Hepatocyte (in vitro differentiated cells): ENCODE measurements around the gene VPS4B. TPM values are rescaled to one million over a fixed set of nuclear protein-coding genes. Genes with fewer than 3 reads are reported as not detected.

ENCODE experiments used
- DNase-seq: peaks from one replicate; pipeline ENCODE4 v3.0.0-alpha.2; 2016; ENCODE audit warnings: low spot score
- H2AFZ ChIP-seq: fragments of 200-600 bp; sonication (generic); 2 replicates; pipeline ENCODE4 v1.6.0; 2016; ENCODE audit warnings: antibody characterized with exemption, mild to moderate bottlenecking
- H3K27ac ChIP-seq: fragments of 200-600 bp; sonication (generic); 2 replicates; pipeline ENCODE4 v1.5.1; 2016; ENCODE audit warnings: mild to moderate bottlenecking
- H3K27me3 ChIP-seq: fragments of 200-600 bp; sonication (generic); 2 replicates; pipeline ENCODE4 v1.6.1; 2016
- H3K36me3 ChIP-seq: fragments of 200-600 bp; sonication (generic); replicated peaks from 2 replicates; pipeline ENCODE4 v1.5.1; 2016; ENCODE audit warnings: low read depth; ENCODE audit not compliant: insufficient read depth
- H3K4me1 ChIP-seq: fragments of 200-600 bp; sonication (generic); 2 replicates; pipeline ENCODE4 v1.5.1; 2016; ENCODE audit warnings: mild to moderate bottlenecking, moderate library complexity; ENCODE audit not compliant: insufficient read depth
- H3K4me2 ChIP-seq: fragments of 200-600 bp; sonication (generic); 2 replicates; pipeline ENCODE4 v1.6.0; 2016
- H3K4me3 ChIP-seq: fragments of 200-600 bp; sonication (generic); 2 replicates; pipeline ENCODE4 v1.5.1; 2016; ENCODE audit warnings: mild to moderate bottlenecking
- H3K79me2 ChIP-seq: fragments of 200-600 bp; sonication (generic); 2 replicates; pipeline ENCODE4 v1.6.0; 2017; ENCODE audit warnings: mild to moderate bottlenecking
- H3K9me2 ChIP-seq: fragments of 200-600 bp; sonication (generic); replicated peaks from 2 replicates; pipeline ENCODE4 v1.6.0; 2017; ENCODE audit warnings: mild to moderate bottlenecking; ENCODE audit not compliant: insufficient read depth
- H3K9me3 ChIP-seq: fragments of 200-600 bp; sonication (generic); 2 replicates; pipeline ENCODE4 v1.5.1; 2016; ENCODE audit warnings: low read depth, mild to moderate bottlenecking
- H4K20me1 ChIP-seq: fragments of 200-600 bp; sonication (generic); 2 replicates; pipeline ENCODE4 v1.6.0; 2016; ENCODE audit warnings: mild to moderate bottlenecking; ENCODE audit not compliant: insufficient read depth, poor library complexity, severe bottlenecking
- CTCF ChIP-seq: fragments of 200-600 bp; sonication (generic); IDR thresholded peaks from 2 replicates; pipeline ENCODE4 v1.5.1; 2016; ENCODE audit warnings: antibody characterized with exemption, mild to moderate bottlenecking; ENCODE audit not compliant: poor library complexity
- EZH2 ChIP-seq: fragments of 200-600 bp; sonication (generic); IDR thresholded peaks from 2 replicates; pipeline ENCODE4 v1.6.1; 2016; ENCODE audit warnings: antibody characterized with exemption, mild to moderate bottlenecking, borderline replicate concordance
- EZH2phosphoT487 ChIP-seq: fragments of 200-600 bp; sonication (generic); IDR thresholded peaks from one replicate; pipeline ENCODE4 v1.6.1; 2018; ENCODE audit warnings: antibody characterized with exemption, mild to moderate bottlenecking, low read depth, moderate library complexity; ENCODE audit not compliant: unreplicated experiment, severe bottlenecking
- WGBS: methylation state at CpG from one replicate; pipeline ENCODE4 v1.1.6; 2016; ENCODE audit warnings: low lambda C conversion rate; ENCODE audit errors: missing lambda C conversion rate; 5-methylcytosine and 5-hydroxymethylcytosine counted together
- polyA plus RNA-seq: library from polyadenylated mRNA; unstranded; fragments of >200 nt; fragmentation: Nextera tagmentation; extraction: Ambion mirVana; gene quantifications from 2 replicates; pipeline ENCODE4 v1.2.1, GENCODE V29; 2016
- total RNA-seq: library from RNA; depleted of rRNA; stranded (reverse); fragments of >200 nt; gene quantifications from 2 replicates; pipeline ENCODE4 v1.2.3, GENCODE V29; 2014

Gene VPS4B
- total and polyA plus RNA-seq, 2 experiments from 2014 or later: 35.0 to 49.2 TPM

- H3K27ac ChIP-seq: no peak overlapping the region
- H3K9me2 ChIP-seq: no peaks in the 10 kb centered on the region
- H4K20me1 ChIP-seq: no peaks in the 10 kb centered on the region
- H3K4me1 ChIP-seq: no peaks in the 10 kb centered on the region
- no peak overlapping the region for H3K4me2 ChIP-seq
- TF ChIP-seq EZH2phosphoT487: no peak
- H3K4me3 ChIP-seq: no peak overlapping the region
- H3K9me3 ChIP-seq: no peaks in the 10 kb centered on the region
- 93% methylated on average over 2 of the region's 2 CpGs for WGBS
- H3K79me2 ChIP-seq: no peaks in the 10 kb centered on the region
- no peaks in the 10 kb centered on the region for H3K27me3 ChIP-seq
- DNase-seq: no peak
- H2AFZ ChIP-seq: no peak overlapping the region
- H3K36me3 ChIP-seq: no peaks in the 10 kb centered on the region
These were observed 44.8 kb downstream of the VPS4B start for GRCh38 chr18:63377275-63377980.

GRCh38 chr18:63376538-63376937, 45.7 kb downstream of the VPS4B start:
- H3K27ac ChIP-seq: no peak overlapping the region
- no peaks in the 10 kb centered on the region for H3K9me2 ChIP-seq
- DNase-seq: no peak
- H3K36me3 ChIP-seq: no peaks in the 10 kb centered on the region
- no peaks in the 10 kb centered on the region for H3K4me1 ChIP-seq
- H3K9me3 ChIP-seq: no peaks in the 10 kb centered on the region
- H3K4me3 ChIP-seq: no peak overlapping the region
- no peaks in the 10 kb centered on the region for H3K79me2 ChIP-seq
- H4K20me1 ChIP-seq: no peaks in the 10 kb centered on the region
- 81% methylated on average over 2 of the region's 2 CpGs for WGBS
- TF ChIP-seq CTCF: no peak
- TF ChIP-seq EZH2: no peak
- TF ChIP-seq EZH2phosphoT487: no peak
- no peak overlapping the region for H3K4me2 ChIP-seq
- H3K27me3 ChIP-seq: no peaks in the 10 kb centered on the region
- no peak overlapping the region for H2AFZ ChIP-seq

GRCh38 chr18:63374540-63374939, 47.7 kb downstream of the VPS4B start:
- no peaks in the 10 kb centered on the region for H3K9me2 ChIP-seq
- H3K27me3 ChIP-seq: no peaks in the 10 kb centered on the region
- H3K36me3 ChIP-seq: no peaks in the 10 kb centered on the region
- no peaks in the 10 kb centered on the region for H3K9me3 ChIP-seq
- H3K79me2 ChIP-seq: no peaks in the 10 kb centered on the region
- H3K4me1 ChIP-seq: no peaks in the 10 kb centered on the region
- no peak overlapping the region for H3K27ac ChIP-seq
- H2AFZ ChIP-seq: no peak overlapping the region
- H3K4me3 ChIP-seq: no peak overlapping the region
- TF ChIP-seq EZH2phosphoT487 (no peak), EZH2 (no peak), CTCF (no peak)
- WGBS: 93% methylated on average over 1 of the region's 1 CpG
- H4K20me1 ChIP-seq: no peaks in the 10 kb centered on the region
- no peak for DNase-seq
- H3K4me2 ChIP-seq: no peak overlapping the region

GRCh38 chr18:63373161-63373560, 49.1 kb downstream of the VPS4B start:
- Histone ChIP-seq H3K36me3 (no peaks in the 10 kb centered on the region), H3K27ac (no peak overlapping the region), H3K27me3 (no peaks in the 10 kb centered on the region), H3K4me1 (no peaks in the 10 kb centered on the region), H3K79me2 (no peaks in the 10 kb centered on the region), H3K9me2 (no peaks in the 10 kb centered on the region), H3K9me3 (no peaks in the 10 kb centered on the region), H4K20me1 (no peaks in the 10 kb centered on the region), H3K4me2 (no peak overlapping the region), H2AFZ (no peak overlapping the region), H3K4me3 (no peak overlapping the region)
- no peak for TF ChIP-seq EZH2
- TF ChIP-seq EZH2phosphoT487: no peak
- TF ChIP-seq CTCF: no peak
- 88% methylated on average over 1 of the region's 1 CpG for WGBS
- DNase-seq: no peak
